Stomach (tissue), 4 donors: ENCODE results near the gene NELL1.

Experiments used
- EP300 ChIP-seq: sonication (generic); formaldehyde crosslinking; IDR thresholded peaks from one replicate; pipeline ENCODE4 v1.6.1; 2017; ENCODE audit warnings: antibody characterized with exemption
- POLR2A ChIP-seq, 4 donors: fragments of 450-650 bp; IDR thresholded peaks; one replicate each; pipeline ENCODE4 v1.6.1; 2016; ENCODE audit warnings: antibody characterized with exemption in 4 of 4, control low read depth in 2 of 4, mild to moderate bottlenecking in 1 of 4, moderate library complexity in 1 of 4
- TF ChIP-seq, protein P1 (sequence below), 7 experiments: fragments of 450-650 bp in 4 of 7; fragments of 200-600 bp in 3 of 7; sonication (generic) in 3 of 7; IDR thresholded peaks; one replicate each; pipeline ENCODE4 v1.5.1; 2016 to 2019; ENCODE audit warnings: antibody characterized with exemption in 7 of 7, control low read depth in 2 of 7, mild to moderate bottlenecking in 1 of 7

- TF ChIP-seq POLR2A (IDR thresholded peaks at IDR 0.05) = no peak
- TF ChIP-seq, protein P1, sequence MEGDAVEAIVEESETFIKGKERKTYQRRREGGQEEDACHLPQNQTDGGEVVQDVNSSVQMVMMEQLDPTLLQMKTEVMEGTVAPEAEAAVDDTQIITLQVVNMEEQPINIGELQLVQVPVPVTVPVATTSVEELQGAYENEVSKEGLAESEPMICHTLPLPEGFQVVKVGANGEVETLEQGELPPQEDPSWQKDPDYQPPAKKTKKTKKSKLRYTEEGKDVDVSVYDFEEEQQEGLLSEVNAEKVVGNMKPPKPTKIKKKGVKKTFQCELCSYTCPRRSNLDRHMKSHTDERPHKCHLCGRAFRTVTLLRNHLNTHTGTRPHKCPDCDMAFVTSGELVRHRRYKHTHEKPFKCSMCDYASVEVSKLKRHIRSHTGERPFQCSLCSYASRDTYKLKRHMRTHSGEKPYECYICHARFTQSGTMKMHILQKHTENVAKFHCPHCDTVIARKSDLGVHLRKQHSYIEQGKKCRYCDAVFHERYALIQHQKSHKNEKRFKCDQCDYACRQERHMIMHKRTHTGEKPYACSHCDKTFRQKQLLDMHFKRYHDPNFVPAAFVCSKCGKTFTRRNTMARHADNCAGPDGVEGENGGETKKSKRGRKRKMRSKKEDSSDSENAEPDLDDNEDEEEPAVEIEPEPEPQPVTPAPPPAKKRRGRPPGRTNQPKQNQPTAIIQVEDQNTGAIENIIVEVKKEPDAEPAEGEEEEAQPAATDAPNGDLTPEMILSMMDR (IDR thresholded peaks at IDR 0.05) = no peak
- no peak for TF ChIP-seq EP300
Observed at GRCh38 chr11:21113876-21114275, 444.5 kb downstream of the NELL1 start.
